ENCODE results near the gene TMEM178B. TPM values are rescaled to one million over a fixed set of nuclear protein-coding genes. Genes with fewer than 3 reads are reported as not detected.
A peak's percentile ranks its signal among the peaks of the same experiment; 100 is the strongest.

The TMEM178B gene
- total RNA-seq, 1 donor from 2014 or later = 35.9 TPM

DNA sequence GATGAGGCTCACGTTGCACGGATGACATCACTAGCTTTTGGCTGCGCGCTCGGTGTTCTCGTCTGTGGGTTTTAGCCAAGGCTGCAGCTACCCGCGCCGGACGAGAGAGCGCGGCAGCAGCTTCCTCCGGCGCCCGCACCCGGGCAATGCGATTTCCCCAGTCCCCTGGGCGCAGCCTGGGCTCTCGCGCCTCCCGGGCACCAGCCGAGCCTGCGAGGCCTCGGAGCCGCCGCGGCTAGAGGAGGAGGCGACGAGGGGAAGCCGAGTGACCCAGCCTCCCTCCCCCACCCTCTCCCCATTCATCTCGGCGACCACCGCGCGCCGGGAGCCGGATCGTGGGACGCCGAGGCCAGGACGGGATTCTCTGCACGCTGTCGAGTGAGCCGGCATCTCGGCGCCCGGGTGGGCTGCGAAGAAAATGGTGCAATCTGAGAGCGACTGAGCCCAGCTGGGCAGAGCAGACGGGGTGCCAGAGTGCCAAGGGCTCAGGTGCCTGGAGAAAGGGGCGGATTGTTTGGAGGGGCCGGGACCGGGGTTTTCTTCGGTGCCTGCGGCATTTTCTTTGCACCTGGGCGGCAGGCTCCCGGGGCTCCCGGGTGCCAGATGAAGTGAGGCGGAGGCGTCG, 1.2 kb upstream of the TMEM178B start:
- peak; percentile 51 for DNase-seq
- TF ChIP-seq, protein P1, sequence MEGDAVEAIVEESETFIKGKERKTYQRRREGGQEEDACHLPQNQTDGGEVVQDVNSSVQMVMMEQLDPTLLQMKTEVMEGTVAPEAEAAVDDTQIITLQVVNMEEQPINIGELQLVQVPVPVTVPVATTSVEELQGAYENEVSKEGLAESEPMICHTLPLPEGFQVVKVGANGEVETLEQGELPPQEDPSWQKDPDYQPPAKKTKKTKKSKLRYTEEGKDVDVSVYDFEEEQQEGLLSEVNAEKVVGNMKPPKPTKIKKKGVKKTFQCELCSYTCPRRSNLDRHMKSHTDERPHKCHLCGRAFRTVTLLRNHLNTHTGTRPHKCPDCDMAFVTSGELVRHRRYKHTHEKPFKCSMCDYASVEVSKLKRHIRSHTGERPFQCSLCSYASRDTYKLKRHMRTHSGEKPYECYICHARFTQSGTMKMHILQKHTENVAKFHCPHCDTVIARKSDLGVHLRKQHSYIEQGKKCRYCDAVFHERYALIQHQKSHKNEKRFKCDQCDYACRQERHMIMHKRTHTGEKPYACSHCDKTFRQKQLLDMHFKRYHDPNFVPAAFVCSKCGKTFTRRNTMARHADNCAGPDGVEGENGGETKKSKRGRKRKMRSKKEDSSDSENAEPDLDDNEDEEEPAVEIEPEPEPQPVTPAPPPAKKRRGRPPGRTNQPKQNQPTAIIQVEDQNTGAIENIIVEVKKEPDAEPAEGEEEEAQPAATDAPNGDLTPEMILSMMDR (IDR thresholded peaks at IDR 0.05; ENCODE audit: borderline replicate concordance) = no peak
- Histone ChIP-seq H3K27me3 (ENCODE audit: low read depth) (peaks cover 94% of the 10 kb centered on the region), H3K4me1 (peaks cover 43% of the 10 kb centered on the region), H3K27ac (replicated peaks) (no peak overlapping the region), H3K36me3 (no peaks in the 10 kb centered on the region), H3K4me3 (peak overlapping the region; percentile 71), H3K9me3 (replicated peaks) (no peaks in the 10 kb centered on the region)
- intact Hi-C loops (cut with micrococcal nuclease) = no loop called here

DNA sequence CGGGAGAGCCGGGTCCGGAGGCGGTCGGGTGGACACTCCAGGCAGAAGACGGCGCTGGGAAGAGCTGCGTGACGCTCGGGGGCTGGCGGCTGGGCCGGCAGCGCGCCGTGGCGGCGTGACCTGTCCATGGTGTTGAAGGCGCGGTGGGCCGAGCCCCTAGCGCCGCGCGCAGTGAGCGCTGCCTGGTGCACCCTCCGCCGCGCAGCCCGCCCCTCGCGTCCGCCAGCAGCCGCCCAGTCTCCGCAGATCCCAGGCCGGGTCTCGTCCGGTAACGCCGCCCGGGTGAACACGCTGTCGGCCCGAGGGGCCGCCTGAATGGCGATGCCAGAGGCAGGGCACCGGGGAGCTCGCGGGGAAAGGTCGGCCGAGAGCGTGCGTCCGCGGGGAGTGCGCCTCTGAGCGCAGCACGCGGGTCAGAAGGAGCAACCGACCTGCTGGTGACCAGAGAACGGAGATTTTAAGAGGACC, 657 bp upstream of the TMEM178B start:
- intact Hi-C loops (cut with micrococcal nuclease) = no loop called here
- Histone ChIP-seq H3K4me3 (peak overlapping the region; percentile 71), H3K36me3 (no peaks in the 10 kb centered on the region), H3K27me3 (ENCODE audit: low read depth) (peaks cover 95% of the 10 kb centered on the region), H3K4me1 (peaks cover 43% of the 10 kb centered on the region), H3K27ac (replicated peaks) (no peak overlapping the region), H3K9me3 (replicated peaks) (no peaks in the 10 kb centered on the region)
- TF ChIP-seq, protein P1 (IDR thresholded peaks at IDR 0.05; ENCODE audit: borderline replicate concordance) = no peak
- peak; percentile 33 for DNase-seq

DNA sequence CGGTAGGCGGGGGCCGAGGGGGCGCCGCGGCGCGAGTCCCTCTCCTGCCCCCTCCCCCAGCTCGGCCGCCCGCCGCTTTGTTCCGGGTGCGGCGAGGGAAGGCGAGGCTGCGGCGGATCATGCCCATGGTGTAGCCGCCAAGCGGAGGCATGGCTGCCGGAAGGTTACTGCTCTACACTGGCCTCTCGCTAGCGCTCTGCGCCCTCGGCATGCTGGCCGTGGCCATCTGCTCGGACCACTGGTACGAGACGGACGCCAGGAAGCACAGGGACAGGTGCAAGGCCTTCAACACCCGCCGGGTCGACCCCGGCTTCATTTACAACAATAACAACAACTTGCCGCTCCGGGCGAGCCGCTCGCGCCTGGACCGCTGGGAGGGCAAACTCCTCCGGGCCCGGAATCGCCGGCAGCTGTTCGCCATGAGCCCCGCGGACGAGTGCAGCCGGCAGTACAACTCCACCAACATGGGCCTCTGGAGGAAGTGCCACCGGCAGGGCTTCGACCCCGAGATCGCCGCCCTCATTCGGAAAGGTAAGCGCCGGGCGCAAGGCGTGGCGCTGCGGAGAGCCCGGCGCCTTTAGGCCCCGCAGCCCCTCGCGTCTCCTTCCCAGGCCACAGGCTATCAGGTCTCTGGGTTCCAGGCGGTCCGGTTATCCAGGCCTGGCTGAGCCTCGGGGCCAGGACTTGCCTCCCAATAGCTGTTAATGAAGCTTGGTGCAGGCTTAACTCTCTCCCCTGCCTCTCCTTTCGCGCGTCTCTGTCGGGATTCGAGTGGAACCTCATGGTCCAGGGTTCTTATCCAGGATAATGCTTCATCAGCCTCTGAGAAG, 513 bp downstream of the TMEM178B start:
- DNase-seq = no peak
- Histone ChIP-seq H3K27ac (replicated peaks) (no peak overlapping the region), H3K36me3 (no peaks in the 10 kb centered on the region), H3K9me3 (replicated peaks) (no peaks in the 10 kb centered on the region), H3K4me1 (peaks cover 43% of the 10 kb centered on the region), H3K4me3 (peak overlapping the region; percentile 71), H3K27me3 (ENCODE audit: low read depth) (peaks cover 91% of the 10 kb centered on the region)
- intact Hi-C loops (cut with micrococcal nuclease) = no loop called here
- TF ChIP-seq, protein P1 (IDR thresholded peaks at IDR 0.05; ENCODE audit: borderline replicate concordance) = no peak

DNA sequence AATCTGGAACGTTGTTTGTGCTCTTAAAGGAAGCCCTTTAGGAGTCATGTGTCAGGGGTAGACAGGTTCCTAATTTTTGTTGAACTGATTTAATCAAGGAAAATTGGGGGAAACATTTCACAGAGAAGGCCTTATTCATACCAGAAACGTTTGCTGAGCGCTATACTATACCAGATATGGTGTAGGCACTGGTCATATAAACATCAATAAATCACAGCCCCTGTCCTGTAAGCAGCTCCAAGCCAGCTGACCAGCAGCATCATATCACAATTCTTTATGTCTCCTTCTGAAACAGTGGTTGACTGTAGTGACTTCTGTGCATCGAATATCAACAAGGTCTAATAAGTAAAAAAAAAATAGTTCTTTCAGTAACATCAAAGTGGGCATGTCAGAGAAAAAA, 1.1 kb downstream of the TMEM178B start:
- intact Hi-C loops (cut with micrococcal nuclease) = no loop called here
- TF ChIP-seq, protein P1 (IDR thresholded peaks at IDR 0.05; ENCODE audit: borderline replicate concordance) = no peak
- peaks cover 86% of the 10 kb centered on the region for H3K27me3 ChIP-seq (ENCODE audit: low read depth)

DNA sequence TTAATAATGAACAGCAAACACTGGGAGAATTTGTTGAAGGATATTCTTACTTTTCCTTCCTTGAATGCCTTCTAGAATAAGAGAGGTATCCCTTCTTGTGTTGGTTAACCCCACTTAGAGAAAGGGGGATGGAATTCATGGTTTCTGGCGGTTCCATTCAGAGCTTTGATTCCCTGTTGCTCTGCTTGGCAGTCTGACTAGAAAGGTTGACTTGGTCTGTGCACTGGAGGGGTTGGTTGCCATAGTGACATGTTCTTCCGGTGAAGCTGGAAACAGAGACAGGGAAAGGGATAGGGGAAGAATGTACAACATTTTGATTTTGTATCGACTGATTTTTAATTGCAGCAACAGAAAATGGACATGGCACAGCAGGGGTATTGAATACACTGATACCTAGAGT, 2.5 kb downstream of the TMEM178B start:
- H3K27ac ChIP-seq (replicated peaks) = no peak overlapping the region
- H3K4me3 ChIP-seq = no peak overlapping the region
- H3K36me3 ChIP-seq = no peaks in the 10 kb centered on the region
- H3K4me1 ChIP-seq = peaks cover 36% of the 10 kb centered on the region
- TF ChIP-seq, protein P1 (IDR thresholded peaks at IDR 0.05; ENCODE audit: borderline replicate concordance) = no peak
- no peak for DNase-seq
- peaks cover 72% of the 10 kb centered on the region for H3K27me3 ChIP-seq (ENCODE audit: low read depth)
- intact Hi-C loops (cut with micrococcal nuclease) = no loop called here
- no peaks in the 10 kb centered on the region for H3K9me3 ChIP-seq (replicated peaks)

More for the DNA sequence above, 1.1 kb downstream of the TMEM178B start:
- Histone ChIP-seq H3K27ac (replicated peaks) (no peak overlapping the region), H3K4me1 (peaks cover 43% of the 10 kb centered on the region), H3K4me3 (peak overlapping the region; percentile 71), H3K36me3 (no peaks in the 10 kb centered on the region), H3K9me3 (replicated peaks) (no peaks in the 10 kb centered on the region)
- no peak for DNase-seq

Data from left ventricle myocardium inferior (tissue), 1 donor.